PC-3 (cell line): ENCODE data around the gene CYP27C1. TPM values are rescaled to one million over a fixed set of nuclear protein-coding genes. Genes with fewer than 3 reads are reported as not detected.
"Not testable (repeated sequence)": the region's sequence is repeated elsewhere in the genome, so short reads cannot be mapped to it uniquely, and the experiment has no call there.

Source experiments
- ATAC-seq: fragments of 200-7000 bp; cut with Tn5 transposase; 2 replicates; pipeline ENCODE4 v1.9.1; 2020; ENCODE audit warnings: mild to moderate bottlenecking, moderate library complexity
- BruUV-seq: library from RNA; stranded (reverse); fragments of 400-500 nt; replicated peaks from 2 replicates; lab custom pipeline; 2021; lab: Mats Ljungman, UMichigan
- CTCF ChIA-PET: fragments of 300-600 bp; sonication (Branson Sonifier 250); formaldehyde crosslinking; loops from one replicate; lab custom pipeline; 2022; ENCODE audit warnings: antibody characterized with exemption; lab: Charles Lee
- POLR2A ChIA-PET: fragments of 300-600 bp; sonication (Branson Sonifier 250); formaldehyde crosslinking; loops from one replicate; lab custom pipeline; 2022; ENCODE audit warnings: antibody characterized with exemption; ENCODE audit not compliant: unreplicated experiment; lab: Charles Lee
- DNase-seq: peaks from one replicate; pipeline ENCODE4 v3.0.0-alpha.2; 2015
- H2AFZ ChIP-seq: fragments of 300-600 bp; sonication (generic); 2 replicates; pipeline ENCODE4 v1.6.0; 2016; ENCODE audit warnings: antibody characterized with exemption, low read length
- H3F3A ChIP-seq: fragments of 300-600 bp; sonication (generic); one replicate; pipeline ENCODE4 v1.6.0; 2017; ENCODE audit warnings: antibody characterized with exemption, low read length, control low read depth, mild to moderate bottlenecking; ENCODE audit not compliant: unreplicated experiment
- H3K27ac ChIP-seq: fragments of 300-600 bp; sonication (generic); 2 replicates; pipeline ENCODE4 v1.5.1; 2016; ENCODE audit warnings: mild to moderate bottlenecking, low read length
- H3K27me3 ChIP-seq: fragments of 300-600 bp; sonication (generic); 2 replicates; pipeline ENCODE4 v1.6.1; 2016; ENCODE audit warnings: low read length, mixed read lengths
- H3K36me3 ChIP-seq: fragments of 300-600 bp; sonication (generic); 2 replicates; pipeline ENCODE4 v1.6.1; 2016; ENCODE audit warnings: low read depth, mixed run types, low read length, mixed read lengths
- H3K4me1 ChIP-seq: fragments of 300-600 bp; sonication (generic); 2 replicates; pipeline ENCODE4 v1.5.1; 2016; ENCODE audit warnings: low read length; ENCODE audit not compliant: insufficient read depth
- H3K4me2 ChIP-seq: fragments of 300-600 bp; sonication (generic); 2 replicates; pipeline ENCODE4 v1.6.0; 2016; ENCODE audit warnings: low read length
- H3K4me3 ChIP-seq: fragments of 300-600 bp; sonication (generic); 2 replicates; pipeline ENCODE4 v1.5.1; 2016; ENCODE audit warnings: mild to moderate bottlenecking, low read length, mixed read lengths
- H3K79me2 ChIP-seq: fragments of 300-600 bp; sonication (generic); 2 replicates; pipeline ENCODE4 v1.6.1; 2017; ENCODE audit warnings: low read length, mixed read lengths
- H3K9ac ChIP-seq: fragments of 300-600 bp; sonication (generic); 2 replicates; pipeline ENCODE4 v1.6.0; 2016; ENCODE audit warnings: mild to moderate bottlenecking, low read length
- H3K9me2 ChIP-seq: fragments of 300-600 bp; sonication (generic); replicated peaks from 2 replicates; pipeline ENCODE4 v1.6.1; 2016; ENCODE audit warnings: mixed run types, low read length, mixed read lengths
- H3K9me3 ChIP-seq: fragments of 300-600 bp; sonication (generic); 2 replicates; pipeline ENCODE4 v1.6.1; 2016; ENCODE audit warnings: low read length, mixed read lengths
- H4K20me1 ChIP-seq: fragments of 300-600 bp; sonication (generic); 2 replicates; pipeline ENCODE4 v1.6.1; 2016; ENCODE audit warnings: low read length, mixed read lengths
- CTCF ChIP-seq: fragments of 300-600 bp; sonication (generic); conservative IDR thresholded peaks from 2 replicates; pipeline ENCODE4 v1.5.1; 2017; ENCODE audit warnings: antibody characterized with exemption, low read depth, mild to moderate bottlenecking, low read length
- EZH2 ChIP-seq: fragments of 300-600 bp; sonication (generic); IDR thresholded peaks from one replicate; pipeline ENCODE4 v1.6.1; 2017; ENCODE audit warnings: antibody characterized with exemption, mild to moderate bottlenecking, low read length; ENCODE audit not compliant: unreplicated experiment
- EZH2phosphoT487 ChIP-seq: fragments of 300-600 bp; sonication (generic); IDR thresholded peaks from 2 replicates; pipeline ENCODE4 v1.6.1; 2018; ENCODE audit warnings: mild to moderate bottlenecking, antibody characterized with exemption, low read length, borderline replicate concordance
- intact Hi-C: fragments of 100-400 bp; cut with micrococcal nuclease; formaldehyde crosslinking; loops from 2 replicates; pipeline ENCODE4 v1.9.0; 2023
- total RNA-seq: library from RNA; depleted of rRNA; stranded (reverse); fragments of >200 nt; gene quantifications from 2 replicates; pipeline ENCODE4 v1.2.3, GENCODE V29; 2014

Gene CYP27C1
- total RNA-seq, 1 experiment from 2014 or later, result 0.36 TPM

GRCh38 chr2:127164761-127165538 is 55.1 kb downstream of the CYP27C1 start:
- no peak overlapping the region for H2AFZ ChIP-seq
- no TSS peak for BruUV-seq
- H4K20me1 ChIP-seq, result no peaks in the 10 kb centered on the region
- intact Hi-C loops, result no loop called here
- H3K4me3 ChIP-seq, result no peak overlapping the region
- TF ChIP-seq CTCF, result no peak
- no peak for TF ChIP-seq EZH2phosphoT487
- TF ChIP-seq EZH2, result no peak
- no peak overlapping the region for H3K9ac ChIP-seq
- no peak for ATAC-seq
- no peaks in the 10 kb centered on the region for H3K4me1 ChIP-seq
- H3K4me2 ChIP-seq, result no peak overlapping the region
- POLR2A ChIA-PET, result interaction anchor here (0.9 kb wide), 1 partner anchor 314 kb away, joined by 4 read pairs; no protein-coding TSS in a partner anchor
- no peaks in the 10 kb centered on the region for H3K79me2 ChIP-seq
- no peaks in the 10 kb centered on the region for H3K9me3 ChIP-seq
- no peaks in the 10 kb centered on the region for H3K36me3 ChIP-seq
- no peaks in the 10 kb centered on the region for H3K9me2 ChIP-seq
- no peaks in the 10 kb centered on the region for H3K27me3 ChIP-seq
- H3F3A ChIP-seq, result no peaks in the 10 kb centered on the region
- no peak overlapping the region for H3K27ac ChIP-seq
- no peak for DNase-seq
- CTCF ChIA-PET, result no interaction called here

GRCh38 chr2:127163921-127164320 is 56.2 kb downstream of the CYP27C1 start:
- intact Hi-C loops, result no loop called here
- Histone ChIP-seq H3K9me3 (no peaks in the 10 kb centered on the region), H3K4me3 (no peak overlapping the region), H3K4me1 (no peaks in the 10 kb centered on the region), H4K20me1 (no peaks in the 10 kb centered on the region), H3K79me2 (no peaks in the 10 kb centered on the region), H2AFZ (no peak overlapping the region), H3K9me2 (no peaks in the 10 kb centered on the region), H3K36me3 (no peaks in the 10 kb centered on the region), H3K27ac (no peak overlapping the region), H3K27me3 (no peaks in the 10 kb centered on the region), H3K9ac (no peak overlapping the region), H3K4me2 (no peak overlapping the region), H3F3A (no peaks in the 10 kb centered on the region)
- ChIA-PET CTCF (no interaction called here), POLR2A (no interaction called here)
- ATAC-seq, result no peak
- no TSS peak for BruUV-seq
- DNase-seq, result no peak
- TF ChIP-seq EZH2 (no peak), CTCF (no peak), EZH2phosphoT487 (no peak)

GRCh38 chr2:127163090-127163406 is 57.1 kb downstream of the CYP27C1 start:
- H3K9me3 ChIP-seq, H3K4me3 ChIP-seq, H3K9ac ChIP-seq, BruUV-seq, H2AFZ ChIP-seq, DNase-seq, H3K4me1 ChIP-seq, H3K79me2 ChIP-seq, H3K27me3 ChIP-seq, CTCF ChIA-PET, ATAC-seq, H3K9me2 ChIP-seq, POLR2A ChIA-PET, H3K36me3 ChIP-seq, H3K27ac ChIP-seq, H4K20me1 ChIP-seq, intact Hi-C loops, H3F3A ChIP-seq, H3K4me2 ChIP-seq: not testable (repeated sequence)
